ENCODE results near the gene LIN52. TPM values are rescaled to one million over a fixed set of nuclear protein-coding genes. Genes with fewer than 3 reads are reported as not detected.
A peak's percentile ranks its signal among the peaks of the same experiment; 100 is the strongest.
"Not testable (repeated sequence)": the region's sequence is repeated elsewhere in the genome, so short reads cannot be mapped to it uniquely, and the experiment has no call there.

The LIN52 gene
- total RNA-seq, 1 experiment from 2014 or later = 17.5 TPM

DNA sequence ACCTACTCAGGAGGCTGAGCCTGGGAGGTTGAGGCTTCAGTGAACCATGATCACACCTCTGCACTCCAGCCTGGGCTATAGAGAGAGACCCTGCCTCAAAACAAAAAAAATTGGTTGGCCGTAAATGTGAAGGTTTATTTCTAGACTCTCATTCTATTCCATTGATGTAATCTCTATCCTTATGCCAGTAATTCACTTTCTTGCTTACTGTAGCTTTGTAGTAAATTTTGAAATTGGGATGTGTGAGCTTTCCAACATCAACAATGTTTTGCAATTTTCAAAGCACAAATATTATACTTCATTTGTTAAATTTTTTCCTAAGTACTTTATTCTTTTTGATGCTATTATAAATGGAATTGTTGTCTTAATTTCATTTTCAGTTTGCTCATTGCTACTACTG is 24.6 kb downstream of the LIN52 start:
- DNase-seq (ENCODE audit: low read depth) = no peak

DNA sequence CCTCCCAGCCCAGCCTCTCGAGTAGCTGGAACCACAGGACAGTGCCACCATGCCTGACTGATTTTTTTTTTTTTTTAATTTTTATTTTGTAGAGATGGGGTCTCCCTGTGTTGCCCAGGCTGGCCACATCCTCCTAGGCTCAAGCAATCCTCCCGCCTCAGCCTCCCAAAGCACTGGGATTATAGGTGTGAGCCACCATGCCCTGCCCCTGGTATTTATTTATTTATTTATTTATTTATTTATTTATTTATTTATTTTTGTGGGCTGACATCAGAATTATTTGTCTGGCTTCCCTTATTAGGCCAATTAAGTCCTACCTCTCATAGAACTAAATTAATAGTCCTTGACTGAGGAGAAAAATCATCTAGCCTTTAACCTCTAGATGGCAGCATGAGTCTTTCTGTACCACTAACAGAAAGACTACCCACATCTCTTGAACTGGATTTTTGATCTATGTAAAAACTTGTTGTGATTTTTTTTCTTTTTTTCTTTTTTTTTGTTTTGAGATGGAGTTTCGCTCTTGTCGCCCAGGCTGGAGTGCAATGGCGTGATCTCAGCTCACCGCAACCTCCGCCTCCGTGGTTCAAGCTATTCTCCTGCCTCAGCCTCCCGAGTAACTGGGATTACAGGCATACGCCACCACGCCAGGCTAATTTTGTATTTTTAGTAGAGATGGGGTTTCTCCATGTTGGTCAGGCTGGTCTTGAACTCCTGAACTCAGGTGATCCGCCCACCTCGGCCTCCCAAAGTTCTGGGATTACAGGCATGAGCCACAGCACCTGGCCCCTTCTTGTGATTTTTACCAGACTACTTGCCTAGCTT is 26.9 kb downstream of the LIN52 start:
- peak; percentile 25 for DNase-seq (ENCODE audit: low read depth)

GRCh38 chr14:74125487-74125886 is 40.7 kb downstream of the LIN52 start:
- DNase-seq (ENCODE audit: low read depth) = not testable (repeated sequence)

DNA sequence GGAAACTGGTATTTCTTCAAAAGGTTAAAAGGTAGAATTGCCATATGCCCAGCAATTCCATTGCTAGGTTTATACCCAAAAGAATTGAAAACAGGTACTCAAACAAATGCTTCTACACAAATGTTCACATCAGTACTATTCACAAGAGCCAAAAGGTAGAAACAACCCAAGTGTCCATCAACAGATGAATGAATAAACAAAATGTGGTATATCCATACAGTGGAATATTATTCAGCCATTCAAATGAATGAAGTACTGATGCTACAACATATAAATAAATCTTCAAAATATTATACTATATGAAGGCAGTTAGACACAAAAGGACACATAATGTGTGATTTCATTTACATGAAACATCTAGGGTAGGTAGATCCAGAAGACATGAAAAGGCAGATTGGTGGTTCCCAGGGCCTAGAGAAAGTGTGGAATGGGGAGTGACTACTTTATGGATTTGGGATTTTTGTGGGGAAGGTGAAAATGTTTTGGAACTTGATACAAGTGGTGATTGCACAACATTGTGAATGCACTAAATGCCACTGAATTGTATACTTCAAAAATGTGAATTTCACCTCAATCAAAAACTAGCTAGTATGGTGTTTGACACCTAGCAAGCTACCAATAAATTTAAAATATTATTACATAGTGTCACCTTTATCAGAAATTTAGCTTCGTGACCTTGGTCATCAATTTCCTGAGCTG is 41.7 kb downstream of the LIN52 start:
- DNase-seq (ENCODE audit: low read depth) = no peak

DNA sequence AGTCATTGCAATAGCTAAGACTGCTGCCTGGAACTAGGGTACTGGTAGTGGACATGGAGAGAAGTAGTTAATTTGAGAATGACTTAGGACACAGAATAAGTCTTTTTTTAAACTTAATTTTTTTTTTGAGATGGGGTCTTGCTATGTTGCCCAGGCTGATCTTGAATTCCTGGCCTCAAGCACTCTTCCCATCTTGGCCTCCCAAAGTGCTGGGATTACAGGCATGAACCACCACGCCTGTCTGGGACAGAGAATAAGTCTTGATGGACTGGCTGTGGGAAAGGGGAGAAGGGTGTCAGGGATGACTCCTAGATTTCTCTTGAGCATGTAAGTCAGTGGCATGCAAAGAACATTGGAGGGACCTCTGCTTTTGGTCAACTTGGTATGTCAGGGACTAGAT is 42.9 kb downstream of the LIN52 start:
- DNase-seq (ENCODE audit: low read depth) = no peak

GRCh38 chr14:74133833-74134481 is 49.2 kb downstream of the LIN52 start:
- no peak for DNase-seq (ENCODE audit: low read depth)

GRCh38 chr14:74134484-74134883 is 49.7 kb downstream of the LIN52 start:
- no peak for DNase-seq (ENCODE audit: low read depth)

DNA sequence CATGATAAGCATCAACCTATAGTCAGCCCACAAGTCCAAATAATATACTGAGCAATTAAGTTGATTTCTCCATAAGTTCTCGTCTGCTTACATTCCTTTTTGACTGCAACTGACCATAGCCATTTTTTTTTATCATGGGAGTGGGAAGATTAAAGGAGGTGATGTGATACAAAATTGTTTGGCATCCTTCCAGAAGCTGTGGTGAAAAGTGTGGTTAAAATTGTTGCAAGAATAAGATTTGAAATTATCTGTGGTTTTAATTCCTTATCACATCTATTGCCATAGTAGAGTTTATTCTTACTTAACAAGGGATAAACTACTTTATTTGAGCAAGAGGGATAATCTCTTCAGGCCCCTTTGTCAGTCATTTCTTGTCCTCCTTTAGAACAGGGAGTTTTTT is 50.7 kb downstream of the LIN52 start:
- DNase-seq (ENCODE audit: low read depth) = peak; percentile 5

DNA sequence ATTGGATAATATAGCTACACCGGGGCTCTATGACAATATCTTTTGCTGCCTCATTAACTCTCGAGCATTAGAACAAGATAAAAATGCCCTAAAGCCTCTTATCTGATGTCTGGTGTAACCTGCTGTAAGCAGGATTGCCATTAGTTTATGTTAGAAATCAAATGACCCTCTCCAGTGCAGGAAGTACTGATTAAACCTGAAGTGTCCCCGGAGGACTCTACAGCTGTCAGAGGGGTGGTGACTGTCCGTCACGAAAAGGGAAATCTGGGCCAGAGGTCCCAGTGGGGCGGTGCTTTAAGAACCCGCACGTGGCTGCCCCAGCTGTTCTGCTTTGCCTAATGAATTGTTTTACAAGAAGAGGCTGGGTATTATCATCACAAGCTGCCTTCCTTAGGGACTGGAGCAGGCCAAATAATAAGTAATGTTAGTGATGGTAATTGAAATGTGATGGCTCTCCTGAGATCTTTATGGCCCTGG is 55.7 kb downstream of the LIN52 start:
- peak; percentile 30 for DNase-seq (ENCODE audit: low read depth)

GRCh38 chr14:74141703-74142102 is 56.9 kb downstream of the LIN52 start:
- no peak for DNase-seq (ENCODE audit: low read depth)

GRCh38 chr14:74142523-74142922 is 57.8 kb downstream of the LIN52 start:
- no peak for DNase-seq (ENCODE audit: low read depth)

DNA sequence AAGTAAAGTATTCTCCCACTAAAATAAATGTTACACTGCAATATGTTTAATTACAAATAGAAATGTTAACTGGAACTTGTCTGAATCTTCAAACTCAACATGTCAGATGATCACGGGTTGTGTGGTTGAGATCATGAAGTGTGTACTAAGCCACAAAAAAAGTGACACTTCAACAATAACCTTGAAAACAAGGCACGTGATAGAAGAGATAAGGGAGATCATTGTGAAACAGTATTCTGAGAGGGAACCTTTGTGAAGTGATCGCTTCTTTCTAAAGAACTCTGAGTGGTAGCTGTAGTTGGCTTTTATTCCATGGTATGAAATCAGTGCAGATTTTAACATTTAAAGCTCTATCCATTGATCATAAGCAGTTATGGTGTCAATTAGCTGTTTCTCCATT is 60.0 kb downstream of the LIN52 start:
- DNase-seq (ENCODE audit: low read depth) = no peak

- no peak for DNase-seq (ENCODE audit: low read depth)
These were observed 62.8 kb downstream of the LIN52 start for GRCh38 chr14:74147571-74147970.

GRCh38 chr14:74148705-74149104 is 63.9 kb downstream of the LIN52 start:
- no peak for DNase-seq (ENCODE audit: low read depth)

- no peak for DNase-seq (ENCODE audit: low read depth)
These were observed 70.5 kb downstream of the LIN52 start for GRCh38 chr14:74155287-74155686.

DNA sequence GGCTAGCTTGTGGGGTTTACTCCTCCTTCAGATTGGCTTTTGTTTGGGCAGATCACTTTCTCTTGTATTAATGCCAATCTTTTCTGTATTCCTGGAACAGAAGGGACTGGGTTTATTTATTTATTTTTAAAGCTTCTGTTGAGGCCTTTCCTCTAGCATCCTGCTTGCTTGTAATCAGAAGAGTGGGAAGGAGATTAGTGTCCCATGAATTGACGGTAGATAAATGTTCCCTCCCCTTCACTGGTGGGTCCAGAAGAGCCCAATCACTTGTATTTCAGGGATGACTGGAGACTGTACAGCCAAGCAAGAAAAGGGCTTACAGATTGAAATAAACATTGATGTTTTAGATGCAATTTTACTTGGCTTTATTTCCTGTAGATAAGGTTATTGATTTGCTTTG is 71.0 kb downstream of the LIN52 start:
- no peak for DNase-seq (ENCODE audit: low read depth)

DNA sequence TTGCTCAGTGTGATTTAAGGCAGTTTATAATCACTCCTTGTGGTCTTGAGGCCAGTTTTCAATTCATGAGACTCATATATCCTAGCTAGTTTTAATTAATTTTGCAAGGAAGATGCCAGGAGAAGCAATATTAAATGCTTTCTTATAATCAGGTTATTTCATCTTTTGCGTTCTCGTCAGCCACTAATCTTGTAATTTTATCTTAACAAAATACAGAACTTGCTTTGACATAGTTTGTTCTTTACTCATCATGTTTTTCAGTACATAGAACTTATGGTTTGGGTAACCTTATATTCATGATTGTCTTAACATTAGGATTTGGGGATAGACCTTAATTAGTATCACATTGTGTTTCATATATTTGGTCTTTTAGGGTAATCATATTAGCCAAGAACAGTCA is 76.0 kb downstream of the LIN52 start:
- no peak for DNase-seq (ENCODE audit: low read depth)

- no peak for DNase-seq (ENCODE audit: low read depth)
These were observed 76.9 kb downstream of the LIN52 start for GRCh38 chr14:74161526-74162158.

- DNase-seq (ENCODE audit: low read depth) = no peak
These were observed 85.2 kb downstream of the LIN52 start for GRCh38 chr14:74169906-74170305.

- DNase-seq (ENCODE audit: low read depth) = no peak
These were observed 91.6 kb downstream of the LIN52 start for GRCh38 chr14:74176400-74176793.

GRCh38 chr14:74179856-74180255 is 95.1 kb downstream of the LIN52 start:
- DNase-seq (ENCODE audit: low read depth) = no peak

DNA sequence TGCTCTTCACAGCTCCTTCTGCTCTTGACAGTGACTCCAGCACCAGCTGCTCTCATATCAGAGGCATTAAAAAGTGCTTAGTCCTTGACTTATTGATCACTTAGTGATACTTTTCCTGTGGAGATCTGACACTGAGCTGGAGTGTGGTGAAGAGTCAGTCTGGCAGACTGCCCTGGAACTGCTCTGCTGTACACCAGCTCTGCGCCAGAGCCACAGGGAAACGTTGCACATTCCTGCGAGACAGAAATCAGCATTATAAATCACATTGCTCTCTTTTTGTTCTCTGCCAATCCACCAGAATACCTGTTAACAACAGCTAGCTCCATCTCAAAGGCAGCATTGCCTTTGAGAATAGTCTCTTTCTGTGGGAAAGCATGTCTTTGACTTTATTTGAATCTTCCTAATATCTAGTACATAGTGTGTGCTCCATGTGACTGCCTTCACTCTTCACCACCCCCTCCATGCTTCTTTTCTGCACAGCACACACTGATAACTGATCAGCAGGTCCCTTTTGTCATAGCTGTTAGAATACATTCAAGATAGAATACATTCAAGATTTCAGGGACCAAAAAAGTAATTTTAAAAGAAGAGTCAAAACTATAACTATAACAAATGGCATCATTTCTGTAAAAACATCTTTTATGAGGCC is 106.3 kb downstream of the LIN52 start:
- DNase-seq (ENCODE audit: low read depth) = no peak
